HG03442 (cell line): ENCODE data around the gene MLC1.
"Not testable (repeated sequence)": the region's sequence is repeated elsewhere in the genome, so short reads cannot be mapped to it uniquely, and the experiment has no call there.

Experiments
- ATAC-seq: cut with Tn5 transposase; IDR thresholded peaks from one replicate; pipeline ENCODE4 v1.9.1; 2021; ENCODE audit warnings: mild to moderate bottlenecking, moderate library complexity; ENCODE audit not compliant: unreplicated experiment

Gene MLC1

DNA sequence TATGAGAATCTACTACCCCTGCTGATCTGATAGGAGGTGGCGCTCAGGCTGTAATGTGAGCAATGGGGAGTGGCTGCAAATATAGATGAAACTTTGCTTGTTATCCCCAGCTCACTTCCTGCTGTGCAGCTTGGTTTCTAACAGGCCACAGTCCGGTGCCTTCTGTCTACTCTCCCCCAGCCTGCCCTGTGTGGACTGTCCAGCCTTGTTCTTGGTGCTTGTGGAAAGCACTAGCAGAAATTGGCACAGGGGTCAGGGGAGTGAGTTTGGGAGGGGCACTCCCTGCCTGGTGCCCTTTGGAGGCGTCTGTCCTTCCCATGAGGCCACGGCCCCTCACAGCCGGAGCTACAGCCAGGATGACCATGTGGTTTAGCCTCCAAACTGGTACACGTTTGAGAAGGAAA, 18.9 kb upstream of the MLC1 start:
- no peak for ATAC-seq

DNA sequence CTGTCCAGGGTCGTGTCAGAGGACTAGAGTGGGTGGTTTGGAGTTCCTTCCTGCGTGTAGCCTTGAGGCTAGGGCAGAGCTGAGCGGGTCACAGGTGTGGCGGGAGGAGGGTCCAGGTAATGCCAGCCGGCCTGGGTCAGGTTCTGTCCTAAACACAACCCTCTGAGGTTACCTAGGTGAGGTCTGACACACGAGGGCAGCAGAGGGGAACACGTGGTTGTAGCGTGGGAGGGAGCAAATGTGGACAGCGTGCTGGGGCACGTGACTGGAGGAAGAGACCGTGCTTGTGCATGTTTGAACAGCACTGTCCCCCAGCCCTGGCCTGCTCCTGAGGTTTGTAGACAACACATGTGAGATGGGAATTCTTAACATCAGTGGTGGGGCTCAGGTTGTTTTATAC, 17.7 kb upstream of the MLC1 start:
- no peak for ATAC-seq

DNA sequence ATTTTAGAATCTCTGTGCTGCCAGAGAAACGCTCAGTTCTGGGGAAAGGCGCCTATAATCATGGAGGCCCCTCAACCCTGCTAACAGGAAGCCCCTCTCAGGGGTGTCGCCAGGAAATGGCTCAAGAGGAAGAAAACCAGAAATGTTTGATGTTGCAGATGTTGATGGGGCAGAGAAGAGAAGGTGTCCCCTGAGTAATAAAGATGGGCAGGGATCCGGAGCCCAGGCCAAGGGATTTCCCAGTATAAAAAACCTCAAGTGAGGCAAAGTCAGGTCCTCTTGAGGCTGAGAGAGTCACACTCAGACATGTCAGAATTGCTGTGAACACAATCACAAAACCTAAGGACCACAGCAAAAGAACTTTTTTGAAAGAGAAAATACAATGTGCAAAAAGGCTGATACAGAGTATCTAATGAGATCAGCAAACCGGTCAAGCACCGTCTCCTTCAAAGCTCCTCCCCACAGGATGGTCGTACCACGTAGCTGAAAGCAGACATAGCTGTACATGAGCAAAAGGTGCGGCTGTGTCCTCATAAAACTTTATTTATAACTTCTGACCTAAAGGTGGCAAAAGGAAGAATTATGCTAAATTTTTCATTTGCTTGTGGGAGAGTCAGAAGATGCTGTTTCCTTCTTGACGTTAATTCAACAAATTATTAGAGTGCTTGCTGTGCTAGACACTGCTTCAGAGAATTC, 16.8 kb upstream of the MLC1 start:
- ATAC-seq: no peak

DNA sequence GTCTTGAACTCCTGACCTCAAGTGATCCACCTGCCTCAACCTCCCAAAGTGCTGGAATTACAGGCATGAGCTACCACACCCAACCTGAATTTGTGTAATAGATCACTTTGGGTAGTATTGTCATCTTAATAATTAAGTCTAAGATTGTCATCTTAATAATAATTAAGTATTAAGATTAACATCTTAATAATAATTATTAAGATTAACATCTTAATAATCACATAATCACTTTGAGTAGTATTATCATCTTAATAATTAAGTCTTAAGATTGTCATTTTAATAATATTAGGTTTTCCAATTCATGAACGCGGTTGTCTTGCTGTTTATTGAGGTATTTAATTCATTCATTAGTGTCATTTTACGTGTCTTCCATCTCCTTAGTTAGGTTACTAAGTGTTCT, 12.8 kb upstream of the MLC1 start:
- no peak for ATAC-seq

DNA sequence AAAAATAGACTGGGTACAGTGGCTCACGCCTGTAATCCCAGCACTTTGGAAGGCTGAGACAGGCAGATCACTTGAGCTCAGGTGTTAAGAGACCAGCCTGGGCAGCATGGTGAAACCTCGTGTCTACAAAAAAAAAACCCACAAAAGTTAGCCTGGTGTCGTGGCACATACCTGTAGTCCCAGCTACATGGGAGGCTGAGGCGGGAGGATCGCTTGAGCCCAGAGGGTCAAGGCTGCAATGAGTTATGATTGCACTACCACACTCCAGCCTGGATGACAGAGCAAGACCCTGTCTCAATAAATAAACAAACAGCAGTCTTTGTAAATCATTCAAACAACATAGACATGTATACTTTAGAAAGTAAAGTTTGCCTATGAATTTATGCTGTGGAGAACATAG, 7.1 kb upstream of the MLC1 start:
- no peak for ATAC-seq

DNA sequence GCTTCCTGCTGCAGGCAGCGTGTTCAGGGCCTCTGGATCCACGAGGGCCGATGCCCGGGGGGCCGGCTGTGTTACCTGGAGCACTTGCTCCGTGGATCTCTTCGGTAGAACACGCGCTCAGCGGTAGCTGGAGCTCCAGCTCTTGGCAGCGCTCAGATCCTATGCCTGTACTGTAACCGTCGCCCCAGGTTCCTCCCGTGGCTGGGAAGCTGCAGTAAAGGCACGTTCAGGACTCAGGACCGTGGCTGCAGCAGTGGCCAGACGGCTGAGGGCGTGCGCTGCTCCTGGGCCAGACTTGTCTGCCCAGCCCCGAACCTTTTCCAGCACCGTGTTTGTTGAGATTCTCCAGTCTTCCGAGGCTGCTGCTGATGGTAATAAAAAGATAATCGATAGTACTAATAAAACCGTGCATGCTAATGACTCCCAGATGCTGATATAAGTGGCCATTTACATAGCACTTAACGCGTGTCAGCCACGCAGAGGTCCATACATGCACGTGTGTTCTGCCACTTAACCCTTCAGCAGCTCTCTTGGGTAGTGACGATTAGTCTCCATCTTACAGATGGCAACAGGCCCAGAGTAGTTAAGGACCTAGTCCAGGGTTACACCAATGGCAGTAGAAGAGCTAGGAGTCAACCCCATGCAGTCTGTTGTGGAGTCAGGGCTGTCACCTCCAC, 6.0 kb upstream of the MLC1 start:
- no peak for ATAC-seq

DNA sequence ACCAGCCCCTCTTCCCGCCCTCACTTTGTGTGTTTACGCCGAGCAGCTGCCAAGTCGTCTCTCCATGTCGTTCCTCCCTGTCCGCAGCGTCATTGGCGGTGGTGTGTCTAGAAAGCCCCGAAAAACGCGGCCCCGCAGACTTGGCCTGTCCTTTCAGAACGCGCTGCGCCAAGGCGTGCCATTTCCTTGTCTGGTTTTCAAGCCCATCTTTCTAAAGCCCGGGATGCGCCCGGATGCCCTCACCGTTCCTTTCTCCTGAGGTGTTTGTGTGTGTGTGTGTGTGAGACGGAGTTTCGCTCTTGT, 5.1 kb upstream of the MLC1 start:
- no peak for ATAC-seq

DNA sequence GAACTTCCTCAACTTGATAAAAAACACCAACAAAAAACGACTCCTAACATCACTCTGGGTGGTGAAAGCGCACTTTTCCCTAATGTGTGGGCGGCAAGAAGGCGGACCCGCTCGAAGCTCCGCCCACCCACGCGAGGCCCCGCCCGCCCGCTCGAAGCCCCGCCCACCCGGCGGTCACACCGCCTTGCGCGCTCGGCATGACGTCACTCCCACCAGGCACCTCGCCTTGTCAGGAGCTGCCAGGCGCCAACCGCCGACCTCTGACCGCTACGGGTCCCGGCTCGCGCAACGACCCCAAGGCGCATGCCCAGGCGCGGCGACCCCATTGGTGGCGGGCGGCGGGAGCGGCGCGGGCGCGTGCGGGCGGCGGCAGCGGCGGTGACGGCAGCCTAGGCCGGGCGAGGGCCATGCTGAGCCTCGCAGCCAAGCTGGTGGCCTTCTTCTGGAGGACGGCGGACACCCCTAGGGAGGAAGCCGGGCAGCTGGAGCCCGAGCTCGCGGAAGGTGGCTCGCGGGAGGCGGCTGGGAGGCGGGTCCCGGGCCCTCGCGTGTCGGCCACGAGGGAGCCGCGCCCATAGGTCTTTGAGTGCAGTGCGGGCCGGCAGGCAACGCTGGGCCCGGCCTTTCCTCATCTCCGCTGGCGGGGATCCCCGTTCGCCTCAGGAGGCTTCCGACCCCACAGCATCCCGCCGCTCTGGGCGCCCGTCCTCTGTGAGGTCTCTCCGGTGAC, 4.6 kb upstream of the MLC1 start, which contains the start of gene MOV10L1:
TSS of gene MOV10L1 (plus strand) at position 325 of the 730 bp plus-strand sequence. CDS start at position 408, 83 bp downstream.
- ATAC-seq: no peak

DNA sequence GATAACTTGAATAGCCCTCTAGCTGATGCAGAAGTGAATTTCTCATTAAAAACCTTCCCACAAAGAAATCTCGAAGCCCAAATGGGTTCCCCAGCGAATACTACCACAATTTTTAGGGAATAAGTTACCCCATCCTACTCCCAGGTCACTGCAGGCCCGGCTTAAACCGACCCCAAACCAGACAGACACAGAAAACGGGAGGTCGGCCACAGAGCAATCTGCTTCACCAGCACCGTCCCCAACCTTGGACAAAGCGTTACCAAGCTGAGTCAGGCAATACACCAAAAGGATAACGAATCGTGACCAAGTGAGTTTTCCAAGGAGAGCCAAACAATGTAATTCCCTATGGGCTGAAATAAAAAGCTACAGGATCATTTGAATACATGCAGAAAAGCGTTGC, 4.0 kb upstream of the MLC1 start:
- no peak for ATAC-seq

DNA sequence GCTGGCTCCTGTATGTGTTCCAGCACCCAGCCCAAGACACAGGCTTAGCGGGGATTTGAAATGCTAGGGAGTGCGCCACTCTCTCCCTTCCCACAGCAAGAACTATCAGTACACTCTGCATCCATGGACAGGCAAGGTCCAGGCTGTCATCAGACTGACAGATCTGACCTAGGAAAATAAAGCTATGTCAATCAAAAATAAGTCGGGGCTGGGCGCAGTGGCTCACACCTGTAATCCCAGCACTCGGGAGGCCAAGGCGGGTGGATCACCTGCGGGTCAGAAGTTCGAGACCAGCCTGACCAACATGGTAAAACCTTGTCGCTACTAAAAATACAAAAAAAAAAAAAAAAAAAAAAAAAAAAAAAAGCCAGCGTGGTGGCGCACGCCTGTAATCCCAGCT, 2.9 kb upstream of the MLC1 start:
- no peak for ATAC-seq

DNA sequence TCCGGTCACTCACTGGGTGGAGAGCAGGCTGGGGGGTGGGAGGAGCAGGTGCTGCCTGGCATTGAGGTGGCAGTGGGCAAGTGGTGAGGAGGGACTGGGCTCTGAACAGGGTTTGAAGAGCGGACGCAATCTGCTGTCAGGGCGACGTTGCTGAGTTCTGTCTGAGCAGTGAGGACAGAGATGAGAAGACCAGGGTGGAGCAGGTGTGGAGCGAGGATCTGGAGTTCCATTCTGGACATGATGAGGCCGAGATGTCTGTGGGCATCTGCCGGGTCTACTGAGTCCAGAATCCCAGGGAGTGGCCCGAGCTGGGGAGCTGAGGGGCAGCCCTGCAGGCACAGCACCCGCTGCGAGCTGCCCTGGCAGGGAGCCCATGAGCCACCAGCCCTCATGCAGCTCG, 2.4 kb upstream of the MLC1 start:
- no peak for ATAC-seq

DNA sequence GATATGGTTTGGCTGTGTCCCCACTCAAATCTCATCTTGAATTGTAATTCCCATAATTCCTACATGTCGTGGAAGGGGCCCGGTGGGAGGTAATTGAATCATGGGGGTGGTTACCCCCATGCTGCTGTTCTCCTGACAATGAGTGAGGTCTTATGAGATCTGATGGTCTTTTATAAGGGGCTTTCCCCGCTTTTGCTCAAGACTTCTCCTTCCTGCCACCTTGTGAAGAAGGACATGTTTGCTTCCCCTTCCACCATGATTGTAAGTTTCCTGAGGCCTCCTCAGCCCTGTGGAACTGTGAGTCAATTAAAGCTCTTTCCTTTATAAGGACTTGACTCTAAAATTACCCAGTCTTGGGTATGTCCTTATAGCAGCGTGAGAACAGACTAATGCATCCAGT, 1.7 kb upstream of the MLC1 start:
- ATAC-seq: not testable (repeated sequence)

DNA sequence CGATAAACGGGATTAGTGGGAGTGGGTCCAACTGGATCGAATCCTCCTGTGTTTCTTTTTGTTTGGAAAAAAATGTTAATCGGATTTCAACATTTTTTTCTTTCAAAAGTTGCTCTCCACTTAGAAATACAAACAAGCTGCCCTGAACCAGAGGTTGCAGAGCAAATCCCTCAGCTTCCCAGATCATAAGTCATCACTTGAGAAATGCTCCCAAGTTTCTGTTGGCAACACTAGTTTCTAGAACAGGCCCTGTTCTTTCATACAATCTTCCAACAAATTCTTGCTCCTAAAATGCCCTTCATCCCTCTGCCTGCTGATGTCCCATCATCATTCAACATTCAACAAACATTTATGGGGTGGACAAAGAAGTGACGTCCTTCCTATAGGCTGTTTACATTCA, 1.3 kb upstream of the MLC1 start:
- no peak for ATAC-seq

DNA sequence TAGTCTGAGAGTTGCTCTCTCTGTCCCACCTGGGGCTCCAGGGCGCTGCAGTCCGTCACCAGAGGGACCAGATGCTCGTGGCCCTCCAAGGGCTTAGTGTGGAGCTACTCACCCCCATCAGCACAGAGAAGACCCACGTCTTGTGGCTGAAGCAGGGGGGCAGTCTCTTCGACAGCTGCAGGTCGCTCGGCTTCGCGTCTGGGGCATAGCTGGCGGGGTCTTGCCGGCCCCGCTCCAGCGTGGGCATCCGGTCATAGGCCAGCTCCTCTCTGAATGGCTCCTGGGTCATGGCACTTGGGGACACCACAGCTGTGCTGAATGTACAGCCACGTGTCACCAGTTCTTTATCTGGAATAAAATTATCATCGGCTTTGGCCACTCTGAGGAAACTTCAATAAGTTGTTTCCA, 608 bp downstream of the MLC1 start:
- ATAC-seq: no peak

DNA sequence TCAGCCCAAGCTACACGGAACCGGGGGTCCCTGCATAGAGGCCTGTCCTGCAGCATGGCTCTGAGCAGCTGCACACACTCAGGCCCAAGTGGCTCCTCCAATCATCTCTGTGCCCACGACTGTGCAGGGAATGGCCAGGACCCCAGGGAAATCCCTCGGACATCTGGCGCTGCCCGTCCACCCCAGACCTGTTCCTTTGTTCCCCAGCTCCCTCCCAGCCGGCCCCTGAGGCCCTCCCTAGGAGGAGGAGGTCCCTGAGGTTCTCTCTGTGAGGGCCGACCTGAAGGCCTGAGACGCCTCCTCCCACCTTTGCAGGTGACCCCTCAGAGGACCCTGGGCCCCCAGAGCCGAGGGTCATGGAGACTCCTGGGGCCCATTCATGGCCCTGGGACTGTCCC, 1.1 kb downstream of the MLC1 start:
- no peak for ATAC-seq

DNA sequence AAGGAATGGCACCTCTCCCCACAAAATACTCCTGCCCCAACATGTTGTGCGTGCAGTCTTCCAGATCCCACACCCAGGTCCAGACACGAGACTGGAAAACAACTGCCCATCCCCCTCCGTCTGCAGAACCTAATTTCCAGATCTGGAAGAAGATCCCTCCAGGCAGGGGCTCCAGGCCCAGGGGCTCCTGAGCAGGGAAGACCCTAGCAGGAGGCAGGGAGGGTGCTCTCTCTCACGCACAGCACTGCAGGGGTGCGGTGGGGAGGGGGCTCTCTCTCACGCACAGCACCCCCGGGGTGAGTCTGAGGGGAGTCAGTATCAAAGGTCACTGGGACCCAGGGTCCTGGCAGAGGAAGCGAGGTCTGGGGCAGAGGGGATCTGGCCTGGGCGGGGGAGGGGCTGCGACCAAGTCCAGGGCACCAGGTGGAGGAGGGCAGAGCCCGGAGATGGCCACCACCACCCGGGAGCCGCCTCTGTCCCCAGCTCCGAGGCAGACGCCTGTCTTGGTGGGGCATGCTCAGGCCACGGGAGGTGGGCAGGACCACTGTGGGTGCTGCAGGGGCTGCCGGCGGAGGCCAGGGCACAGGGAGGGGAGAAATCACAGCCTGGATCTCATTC, 1.7 kb downstream of the MLC1 start:
- ATAC-seq: no peak

DNA sequence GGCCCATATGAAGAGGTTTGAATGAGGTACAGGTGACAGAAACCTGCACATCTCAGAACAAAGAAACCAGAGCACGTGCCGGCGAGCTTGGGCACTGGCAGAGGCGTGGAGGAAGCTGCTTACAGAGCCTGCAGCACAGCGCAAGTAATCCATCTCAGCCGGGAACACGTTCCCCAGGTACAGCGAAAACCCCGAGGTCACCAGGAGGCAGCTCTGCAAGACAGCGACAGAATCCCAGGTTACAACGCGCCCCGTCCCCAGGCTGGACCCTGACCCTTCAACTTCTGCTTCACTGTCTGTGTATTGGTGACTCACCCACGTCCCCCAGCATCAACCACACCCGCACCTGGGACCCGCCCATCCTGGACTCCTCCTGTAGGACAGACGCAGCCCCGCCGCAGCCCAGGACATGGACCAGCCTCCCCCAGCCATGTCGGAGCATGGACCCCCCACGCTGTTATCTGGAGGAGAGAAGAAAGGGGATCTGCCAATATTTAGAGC, 2.2 kb downstream of the MLC1 start:
- ATAC-seq: no peak

DNA sequence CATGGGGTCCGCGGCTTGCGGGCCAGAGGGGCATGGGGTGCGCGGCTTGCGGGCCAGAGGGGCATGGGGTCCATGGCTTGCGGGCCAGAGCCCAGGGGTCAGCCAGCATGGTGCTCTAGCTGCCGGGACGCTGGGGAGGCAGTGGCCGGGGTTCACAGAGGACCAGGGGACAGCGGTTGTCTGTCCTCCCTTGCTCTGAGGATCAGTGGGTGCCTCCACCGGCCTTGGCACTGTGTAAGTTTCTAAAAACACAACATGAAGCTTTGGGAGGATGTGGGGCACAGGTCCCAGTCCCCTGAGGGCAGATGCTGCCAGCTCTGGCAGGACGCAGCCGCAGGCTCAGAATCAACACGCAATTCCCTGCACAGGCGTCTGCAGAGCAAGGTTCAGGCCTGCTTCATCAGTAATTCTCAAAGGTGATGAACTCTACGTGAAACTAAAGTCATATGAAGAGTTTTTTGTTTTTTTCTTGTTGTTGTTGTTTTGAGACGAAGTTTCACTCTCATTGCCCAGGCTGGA, 3.0 kb downstream of the MLC1 start:
- no peak for ATAC-seq

DNA sequence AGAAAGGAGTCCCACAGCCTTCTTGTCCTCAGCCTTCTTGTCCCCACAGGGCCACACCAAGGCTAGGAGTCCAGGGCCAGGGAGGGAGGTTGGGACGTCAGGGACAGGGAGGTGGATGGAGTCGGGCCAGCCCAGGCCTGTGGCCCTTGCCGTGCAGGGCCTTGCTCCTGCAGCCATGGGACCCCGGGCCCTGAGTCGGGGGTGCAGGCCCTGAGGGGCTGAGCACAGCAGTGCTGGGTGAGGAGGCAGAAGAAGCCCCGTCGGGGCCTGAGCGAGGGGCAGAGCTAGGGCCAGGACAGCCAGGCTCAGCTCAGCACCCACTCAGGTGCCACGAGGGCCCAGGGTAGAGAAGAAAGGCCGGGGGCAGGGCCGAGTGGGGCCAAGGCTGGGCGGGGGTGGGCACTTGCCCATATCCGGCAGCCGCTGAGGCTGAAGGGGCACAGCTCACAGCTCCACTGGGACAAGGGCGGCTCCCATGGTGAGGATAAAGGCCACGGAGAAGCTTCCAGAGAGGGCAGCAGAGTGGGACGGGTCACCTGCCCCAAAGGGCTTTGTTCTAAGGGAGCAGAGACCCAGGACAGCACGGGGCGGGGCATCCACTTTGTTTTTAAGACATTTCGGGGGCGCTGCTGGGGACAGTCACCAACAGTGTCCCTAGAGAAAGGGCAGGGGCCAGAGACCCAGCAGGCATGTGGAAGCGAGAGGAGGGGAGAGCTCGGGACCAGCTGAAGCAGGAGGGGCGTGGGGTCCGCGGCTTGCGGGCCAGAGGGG, 3.6 kb downstream of the MLC1 start:
- ATAC-seq: no peak

DNA sequence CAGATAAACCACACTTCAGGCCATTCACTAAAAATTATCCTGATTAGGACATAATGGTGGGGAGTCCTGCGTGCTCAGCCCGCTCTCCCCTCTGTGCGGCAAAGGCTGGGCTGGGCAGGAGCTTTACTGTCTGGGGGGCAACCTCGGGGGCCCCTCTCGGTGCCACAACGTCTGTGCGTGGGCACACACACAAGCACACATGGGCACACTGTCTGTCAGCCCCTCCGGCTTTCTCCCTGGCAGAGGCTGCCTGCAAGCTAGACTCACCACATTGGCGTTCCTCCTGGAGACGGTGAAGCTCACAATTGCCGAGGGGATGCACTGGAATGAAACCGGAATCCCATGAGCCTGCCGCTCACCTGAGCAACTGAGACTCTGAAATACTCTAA, 5.2 kb downstream of the MLC1 start:
- ATAC-seq: no peak

DNA sequence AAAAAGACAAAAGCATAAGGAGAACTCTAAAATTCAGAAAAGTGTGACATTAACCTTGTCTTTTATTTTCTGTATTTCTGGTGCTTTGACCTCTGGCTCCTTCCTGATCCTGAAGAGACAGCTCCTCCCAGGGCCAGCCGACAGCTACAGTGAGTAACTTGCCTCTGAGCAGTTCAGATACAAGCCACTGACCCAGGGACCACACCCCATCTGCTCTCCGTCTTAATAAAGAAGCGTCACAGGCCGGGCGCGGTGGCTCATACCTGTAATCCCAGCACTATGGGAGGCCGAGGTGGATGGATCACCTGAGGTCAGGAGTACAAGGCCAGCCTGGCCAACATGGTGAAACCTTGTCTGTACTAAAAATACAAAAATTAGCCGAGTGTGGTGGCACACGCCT, 6.5 kb downstream of the MLC1 start:
- ATAC-seq: no peak
